ENCODE results near the gene PREB.

The PREB gene

GRCh38 chr2:27152102-27152795, 17.8 kb upstream of the PREB start:
- DNase-seq, result no peak

- no peak for DNase-seq
These were observed 16.3 kb upstream of the PREB start for GRCh38 chr2:27150639-27151230.

- no peak for DNase-seq
These were observed 15.4 kb upstream of the PREB start for GRCh38 chr2:27149570-27150405.

DNA sequence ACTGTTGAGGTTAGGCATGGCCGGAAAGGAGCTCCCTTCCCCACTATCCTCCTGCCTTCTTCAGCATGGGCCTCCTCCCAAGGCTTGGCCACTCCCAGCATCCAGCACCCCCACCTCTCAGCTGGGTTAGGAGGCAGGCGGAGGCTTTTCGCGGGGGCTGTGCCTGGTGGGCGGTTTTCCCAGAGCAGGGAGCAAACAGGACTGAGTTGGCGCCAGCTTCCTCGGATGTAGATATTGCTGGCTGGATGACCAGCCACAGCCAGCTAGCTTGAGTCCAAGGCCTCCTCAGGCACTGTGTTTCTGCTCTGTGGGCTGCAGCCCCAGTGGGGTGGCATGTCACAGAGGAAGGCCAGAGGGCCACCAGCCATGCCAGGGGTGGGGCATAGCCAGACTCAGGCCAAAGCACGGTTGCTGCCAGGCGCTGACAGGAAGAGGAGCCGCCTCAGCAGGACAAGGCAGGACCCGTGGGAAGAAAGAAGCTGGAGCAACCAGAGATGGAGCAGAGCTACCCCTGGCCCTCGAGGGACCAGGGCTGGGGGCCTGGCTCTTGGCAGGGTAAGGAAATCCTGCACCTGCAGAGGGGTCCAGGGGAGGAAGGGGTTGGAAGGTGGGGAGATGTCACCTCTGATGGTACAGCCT, 14.5 kb upstream of the PREB start, which contains the start of gene TCF23:
TSS of gene TCF23 (plus strand) at position 204 of the 639 bp plus-strand sequence. CDS start at position 334, 130 bp downstream.
- no peak for DNase-seq

GRCh38 chr2:27147935-27148334, 13.5 kb upstream of the PREB start:
- no peak for DNase-seq

GRCh38 chr2:27145682-27146081, 11.2 kb upstream of the PREB start:
- DNase-seq, result no peak

GRCh38 chr2:27143285-27143684, 8.8 kb upstream of the PREB start:
- no peak for DNase-seq

DNA sequence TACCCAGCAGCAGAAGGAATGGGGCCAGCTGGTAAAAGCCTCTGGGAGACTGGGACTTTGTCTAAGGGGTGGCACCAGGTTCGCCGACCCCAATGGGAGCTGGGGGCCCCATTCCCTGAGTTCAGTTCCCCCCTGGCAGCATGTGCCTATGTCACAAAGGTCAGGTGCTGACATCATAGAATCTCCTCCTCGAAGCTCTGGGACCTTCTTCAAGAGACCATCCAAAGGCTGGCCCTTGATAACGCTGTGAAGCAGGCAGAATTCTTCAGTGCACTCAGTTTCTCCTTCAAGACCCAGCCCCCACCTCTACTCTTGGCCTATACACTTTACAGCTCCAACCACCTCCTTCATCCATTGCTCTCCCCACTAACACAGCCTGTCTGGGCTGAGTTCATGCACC, 4.9 kb upstream of the PREB start, which contains the start of gene PRR30:
TSS of gene PRR30 (minus strand) at position 101 of the 400 bp plus-strand sequence. CDS start 1,081 bp downstream, outside the sequence.
- no peak for DNase-seq

DNA sequence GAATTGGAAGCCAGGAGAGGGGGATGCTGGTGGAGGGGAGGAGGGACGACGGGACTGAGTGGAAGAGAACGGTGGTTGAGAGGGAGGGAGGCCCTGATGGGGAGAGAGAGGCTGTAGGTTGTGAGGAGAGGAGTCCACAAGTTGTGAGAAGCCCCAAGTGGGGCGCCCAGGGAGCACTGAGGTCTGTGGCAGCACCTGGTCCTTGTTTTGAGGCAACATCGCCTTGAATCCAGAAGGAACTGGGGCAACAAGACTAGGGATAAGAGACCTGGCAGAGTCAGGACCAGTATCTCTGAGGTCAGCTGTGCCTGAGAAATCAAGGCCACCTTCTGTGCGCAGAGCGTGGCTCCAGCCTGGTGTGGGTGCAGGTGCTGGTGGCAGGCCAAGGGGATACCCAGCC, 3.7 kb upstream of the PREB start:
- no peak for DNase-seq

GRCh38 chr2:27137322-27137935, 3.0 kb upstream of the PREB start:
- DNase-seq, result no peak

GRCh38 chr2:27136751-27137150, 2.3 kb upstream of the PREB start:
- no peak for DNase-seq

DNA sequence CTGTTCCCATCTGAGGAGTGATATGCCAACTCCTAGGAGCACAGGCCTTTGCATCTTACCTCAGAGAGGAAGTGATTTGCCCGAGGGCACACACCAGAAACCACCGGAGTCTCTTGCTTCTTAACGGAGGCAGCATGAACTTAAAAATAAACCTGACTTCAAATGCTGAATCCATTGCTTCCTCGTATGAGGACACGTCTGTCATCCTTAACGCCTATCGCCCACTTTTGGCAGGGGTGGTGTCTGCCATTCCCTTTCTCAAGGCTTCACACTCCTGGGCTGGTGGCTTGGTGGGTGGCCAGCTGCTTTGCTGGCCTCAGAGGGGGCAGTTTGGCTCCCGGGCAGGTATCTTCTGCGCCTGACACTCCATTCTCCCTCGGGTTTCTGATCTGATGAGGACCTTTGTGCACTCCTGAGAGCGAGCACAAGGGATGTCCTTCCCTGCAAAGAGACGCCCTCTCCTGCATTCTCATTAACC, 1.1 kb upstream of the PREB start:
- no peak for DNase-seq

GRCh38 chr2:27134781-27135477, 493 bp upstream of the PREB start:
- DNase-seq, result no peak

- DNase-seq, result no peak
These were observed 1.1 kb downstream of the PREB start for GRCh38 chr2:27133195-27133875.

DNA sequence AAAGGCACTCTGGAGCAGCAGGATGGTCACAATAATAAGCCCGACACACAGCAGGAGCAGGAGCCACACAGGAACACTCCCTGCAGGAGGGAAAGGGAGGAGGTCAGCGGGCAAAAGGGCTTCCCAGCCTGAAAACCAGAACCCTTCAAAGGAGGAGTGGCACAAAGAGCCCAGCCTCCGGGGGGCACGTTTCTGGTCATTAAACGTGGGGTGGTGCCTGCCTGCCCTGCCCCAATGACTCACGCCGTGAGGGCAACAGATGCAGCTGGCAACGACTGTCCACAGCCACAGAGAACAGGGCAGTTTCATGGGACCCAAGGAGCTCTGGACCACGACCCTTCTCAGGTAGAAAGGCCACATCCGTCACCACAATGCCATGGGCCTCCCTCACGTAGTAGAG, 3.0 kb downstream of the PREB start:
- DNase-seq, result no peak

- no peak for DNase-seq
These were observed 4.0 kb downstream of the PREB start for GRCh38 chr2:27130396-27130795.

GRCh38 chr2:27128668-27129571, 5.5 kb downstream of the PREB start:
- no peak for DNase-seq

- no peak for DNase-seq
These were observed 6.4 kb downstream of the PREB start for GRCh38 chr2:27127883-27128667.

GRCh38 chr2:27126252-27126710, 8.2 kb downstream of the PREB start:
- DNase-seq, result no peak
